HG02571 (cell line): ENCODE measurements around the gene APIP.

Experiments
- ATAC-seq: cut with Tn5 transposase; IDR thresholded peaks from one replicate; pipeline ENCODE4 v1.9.1; 2021; ENCODE audit warnings: mild to moderate bottlenecking, moderate library complexity; ENCODE audit not compliant: unreplicated experiment

The APIP gene

GRCh38 chr11:34890812-34891211 is 25.4 kb downstream of the APIP start:
- ATAC-seq = no peak

DNA sequence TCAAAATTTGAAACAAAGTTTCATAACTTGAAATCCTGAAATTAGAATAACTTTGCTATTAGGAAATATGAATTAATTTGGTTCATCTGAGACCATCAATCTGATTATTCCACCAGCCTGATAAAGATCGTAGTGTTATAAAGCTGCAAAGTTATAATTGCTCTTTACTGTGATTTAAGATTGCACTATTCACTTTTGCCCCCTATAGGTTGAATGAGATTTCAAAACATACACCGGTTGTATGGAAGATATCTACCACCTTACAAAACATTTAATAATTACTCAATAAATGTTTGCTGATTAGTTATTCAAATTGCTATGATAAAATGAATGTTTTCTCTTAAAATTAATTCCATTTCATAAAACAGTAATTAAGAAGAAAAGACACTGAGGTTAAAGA is 26.1 kb downstream of the APIP start:
- no peak for ATAC-seq

DNA sequence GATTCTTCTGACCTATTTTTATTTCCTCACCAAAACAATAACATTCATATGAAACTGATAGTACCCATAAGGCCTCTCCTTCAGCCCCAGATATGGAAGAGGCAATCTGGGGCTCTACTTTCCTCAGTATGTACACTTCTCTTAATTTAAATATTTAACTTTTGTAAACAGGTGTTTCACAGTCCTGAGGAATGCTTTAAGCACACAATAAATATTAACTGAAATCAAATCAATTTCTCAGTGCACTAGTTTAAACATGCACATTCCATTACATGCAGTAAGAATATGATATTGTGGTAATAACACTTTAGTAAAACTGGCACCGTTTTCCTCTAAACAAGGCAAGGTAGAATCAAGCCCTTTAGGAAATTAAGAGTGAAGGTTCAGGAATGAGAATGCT is 28.9 kb downstream of the APIP start:
- ATAC-seq = no peak

DNA sequence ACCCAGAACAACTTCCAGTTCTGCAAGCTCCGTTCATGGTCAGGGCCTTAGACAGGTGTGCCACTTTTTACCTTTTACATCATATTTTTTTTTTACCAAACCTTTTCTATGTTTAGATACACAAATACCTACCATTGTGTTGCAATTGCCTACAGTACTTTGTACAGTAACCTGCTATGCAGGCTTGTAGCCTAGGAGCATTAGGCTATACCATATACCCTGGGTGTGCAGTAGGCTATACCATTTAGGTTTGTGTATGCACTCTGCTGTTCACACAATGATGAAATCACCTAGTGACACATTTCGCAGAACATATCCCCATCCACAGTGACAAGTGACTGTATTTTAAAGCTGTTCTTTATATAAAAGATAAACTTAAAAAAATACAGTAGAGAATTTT is 29.6 kb downstream of the APIP start:
- ATAC-seq = no peak

- ATAC-seq = no peak
Observed at GRCh38 chr11:34881900-34882299, 34.3 kb downstream of the APIP start.

DNA sequence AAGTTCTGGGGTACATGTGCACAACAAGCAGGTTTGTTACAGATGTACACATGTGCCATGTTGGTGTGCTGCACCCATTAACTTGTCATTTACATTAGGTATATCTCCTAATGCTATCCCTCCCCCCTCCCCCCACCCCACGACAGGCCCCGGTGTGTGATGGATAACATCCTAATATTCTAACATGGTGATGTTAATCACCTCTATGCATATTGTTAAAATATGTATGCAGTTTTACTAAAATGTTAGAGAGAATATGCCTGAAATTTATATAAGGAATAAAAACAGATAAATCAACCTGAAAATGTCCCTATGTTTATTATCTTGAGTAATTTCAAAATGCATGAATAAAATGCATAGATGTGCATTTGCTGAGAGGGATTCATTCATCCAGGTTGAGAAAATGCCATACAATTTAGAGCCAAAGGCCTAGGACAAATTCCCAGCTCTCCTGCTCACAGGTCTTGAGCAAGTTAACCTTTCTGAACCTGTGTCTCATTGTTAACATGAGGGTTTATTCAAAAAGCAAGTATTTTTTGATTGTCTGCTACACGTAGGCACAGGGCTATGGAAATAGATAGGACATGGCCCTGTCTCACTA is 38.7 kb downstream of the APIP start:
- ATAC-seq = no peak

- no peak for ATAC-seq
Observed at GRCh38 chr11:34874202-34874601, 42.0 kb downstream of the APIP start.

DNA sequence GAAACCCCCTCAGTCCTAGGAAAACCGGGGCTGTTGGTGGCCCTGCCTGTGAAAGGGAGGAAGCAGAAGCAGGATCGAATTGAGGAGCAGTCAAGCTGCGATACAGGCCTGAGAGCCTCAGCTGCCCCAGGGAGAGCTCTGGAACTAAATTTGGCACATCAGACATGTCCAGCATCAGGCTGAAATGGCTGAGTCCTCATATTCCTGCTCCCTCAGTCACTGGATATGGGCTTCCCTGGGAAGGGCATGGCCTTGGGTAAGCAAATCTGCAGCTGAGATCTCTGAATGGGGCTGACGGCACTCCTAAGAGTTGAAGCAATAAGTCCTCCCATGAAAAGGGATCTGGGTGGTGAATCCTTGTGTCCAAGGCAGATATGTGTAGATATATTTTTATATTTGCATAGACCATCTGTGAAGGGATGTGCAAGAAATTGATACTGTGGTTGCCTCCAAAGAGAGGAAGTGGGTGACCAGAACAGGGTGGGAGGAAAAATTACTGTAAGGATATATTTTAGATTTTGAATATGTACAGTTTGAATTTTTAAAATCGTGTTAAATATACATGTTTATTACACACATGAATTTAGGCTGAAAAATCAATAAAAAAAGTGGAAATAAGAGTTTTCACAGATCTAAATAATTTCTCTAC is 45.5 kb downstream of the APIP start:
- ATAC-seq = no peak

DNA sequence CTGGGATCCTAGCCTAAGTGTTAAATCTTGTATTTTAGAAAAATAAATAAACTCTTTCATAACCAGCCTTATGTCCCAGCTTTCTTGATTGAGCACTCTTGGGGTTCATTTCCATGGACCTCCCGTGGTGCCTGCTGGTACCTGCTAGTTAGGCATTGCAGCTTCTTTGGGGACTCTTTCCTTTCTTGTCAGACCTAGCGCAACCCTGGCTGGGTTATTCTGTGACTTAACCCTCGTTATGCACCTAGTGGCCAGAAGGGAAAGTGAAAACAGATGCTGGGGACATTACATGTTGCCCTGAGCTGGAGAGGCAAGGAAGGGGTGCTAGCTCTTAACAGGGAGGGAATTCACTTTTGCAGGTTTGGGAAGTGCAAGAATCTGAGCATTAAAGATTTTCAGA is 46.8 kb downstream of the APIP start:
- ATAC-seq = no peak

DNA sequence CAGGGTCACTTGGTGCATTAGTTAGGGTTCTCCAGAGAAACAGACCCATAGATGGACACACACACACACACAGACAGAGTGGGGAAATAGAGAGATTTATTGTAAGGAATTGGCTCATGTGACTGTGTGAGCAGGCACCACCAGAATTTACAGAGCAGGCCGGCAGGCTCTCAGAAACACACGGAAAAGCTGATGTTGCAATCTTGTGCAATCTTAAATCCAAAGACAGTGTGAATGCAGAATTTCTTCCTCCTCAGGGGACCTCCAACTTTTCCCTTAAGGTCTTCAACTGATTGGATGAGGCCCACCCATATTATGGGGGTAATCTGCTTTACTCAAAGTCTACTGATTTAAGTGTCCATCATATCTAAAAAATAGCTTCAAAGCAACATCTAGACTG is 49.8 kb downstream of the APIP start:
- no peak for ATAC-seq

DNA sequence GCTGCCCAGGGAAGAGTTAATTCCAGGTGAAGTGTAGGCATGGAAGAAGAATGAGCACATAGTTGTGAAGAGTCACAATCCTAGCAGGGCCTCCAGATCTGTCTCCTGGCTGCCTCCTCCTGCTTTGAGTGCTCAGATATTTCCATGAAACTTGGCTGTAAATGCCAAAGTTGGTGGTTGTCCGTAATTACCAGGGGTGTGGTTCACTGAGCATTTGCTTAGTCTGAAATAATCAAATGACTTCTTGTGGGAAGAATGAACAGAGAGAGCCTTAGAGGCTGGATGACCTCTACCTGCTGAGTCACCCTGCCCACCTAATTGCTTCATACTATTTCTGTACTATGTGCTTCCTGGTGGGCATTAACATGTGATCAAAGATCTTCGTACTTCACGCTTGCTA is 50.9 kb downstream of the APIP start:
- no peak for ATAC-seq

DNA sequence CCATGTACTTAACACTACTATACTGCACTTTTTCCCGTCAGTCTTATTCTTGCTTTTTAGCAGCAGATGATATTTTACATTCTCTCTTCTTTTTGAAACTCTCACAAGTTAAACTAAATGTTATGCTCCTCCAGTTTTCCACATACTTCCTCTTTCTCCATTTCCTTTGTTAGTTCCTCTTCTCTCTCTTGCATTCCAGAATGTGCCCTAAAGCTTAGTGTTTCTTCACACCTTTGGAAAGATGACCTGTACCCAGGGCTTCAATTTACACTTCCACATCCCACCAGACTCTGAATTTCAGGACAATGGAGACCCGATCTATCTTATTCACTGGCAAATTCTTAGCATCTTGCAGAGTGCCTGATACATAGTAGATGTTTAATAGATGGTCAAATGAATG is 51.8 kb downstream of the APIP start:
- no peak for ATAC-seq

DNA sequence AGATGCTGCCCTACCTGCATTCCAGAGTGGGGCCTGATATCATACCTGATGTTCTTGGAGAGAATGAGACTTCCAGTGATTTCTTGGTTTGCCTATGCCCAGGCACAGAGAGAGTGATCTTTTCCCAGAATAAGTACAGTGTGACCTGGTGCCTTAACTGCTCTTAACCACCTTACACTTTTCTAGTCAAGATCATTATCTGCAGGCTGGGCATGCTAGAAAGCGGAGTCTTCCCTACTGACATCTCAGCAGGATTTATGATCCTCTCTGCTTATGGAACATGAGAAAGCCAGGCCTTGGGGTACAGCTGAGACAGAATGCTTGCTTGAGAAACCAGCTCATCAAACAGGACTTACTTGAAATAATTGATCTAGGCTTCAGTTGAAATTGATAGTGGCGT is 53.1 kb downstream of the APIP start:
- ATAC-seq = no peak

DNA sequence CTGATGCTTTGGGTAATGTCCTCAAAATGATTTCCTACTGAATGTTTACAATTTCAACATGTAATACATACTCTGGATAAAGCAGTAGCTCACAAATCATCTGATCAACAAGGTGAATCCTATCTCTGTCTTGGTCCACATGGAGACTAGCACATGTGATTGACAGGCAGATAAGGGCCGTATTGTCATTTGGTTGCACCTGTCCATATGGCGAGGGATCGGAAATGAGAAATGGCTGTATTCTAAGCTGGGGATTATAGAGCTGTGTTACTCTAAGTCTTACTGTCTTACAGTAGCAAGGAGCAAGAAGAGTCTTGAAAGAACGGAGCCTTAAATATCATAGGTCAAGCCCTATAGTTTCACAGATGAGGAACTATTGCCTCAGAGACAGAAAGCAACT is 55.7 kb downstream of the APIP start:
- no peak for ATAC-seq

DNA sequence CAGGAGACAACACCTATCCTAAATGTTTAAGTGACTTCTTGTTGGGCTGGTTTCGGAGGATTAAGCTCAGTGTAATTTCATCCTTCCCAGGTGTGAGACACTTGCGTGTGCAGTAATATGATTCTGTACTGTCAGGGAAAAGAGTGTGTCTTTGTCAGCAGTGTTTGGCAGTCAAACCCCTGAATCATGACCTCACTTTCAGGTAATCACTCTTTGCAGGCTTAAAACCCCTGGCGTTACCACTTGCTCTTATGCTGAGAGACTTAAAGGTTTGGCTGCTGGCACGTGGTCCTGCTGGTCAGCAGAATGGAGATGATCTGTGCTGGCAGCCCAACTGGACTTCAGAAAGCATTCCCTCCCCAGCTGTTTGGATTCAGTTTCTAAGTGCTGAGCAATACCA is 56.1 kb downstream of the APIP start:
- ATAC-seq = no peak

- ATAC-seq = no peak
Observed at GRCh38 chr11:34859496-34859895, 56.7 kb downstream of the APIP start.

DNA sequence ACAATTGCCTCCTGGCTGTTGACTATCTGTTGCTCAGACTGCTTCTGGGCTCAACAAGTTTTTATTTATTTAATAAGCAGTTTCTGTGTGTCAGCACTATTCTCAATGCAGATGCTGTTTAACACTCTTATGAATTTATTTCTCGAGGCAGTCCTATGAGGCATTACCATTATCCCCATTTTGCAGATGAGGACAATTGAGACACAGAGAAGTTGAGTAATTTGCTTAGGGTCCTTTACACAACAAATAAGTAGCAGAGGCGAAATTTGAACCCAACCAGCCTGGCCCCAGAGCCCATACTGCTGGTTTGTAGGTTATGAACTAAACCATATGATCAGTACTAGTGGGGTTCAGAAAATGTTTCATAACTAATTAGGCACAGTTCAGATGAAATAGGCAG is 58.7 kb downstream of the APIP start:
- ATAC-seq = no peak

DNA sequence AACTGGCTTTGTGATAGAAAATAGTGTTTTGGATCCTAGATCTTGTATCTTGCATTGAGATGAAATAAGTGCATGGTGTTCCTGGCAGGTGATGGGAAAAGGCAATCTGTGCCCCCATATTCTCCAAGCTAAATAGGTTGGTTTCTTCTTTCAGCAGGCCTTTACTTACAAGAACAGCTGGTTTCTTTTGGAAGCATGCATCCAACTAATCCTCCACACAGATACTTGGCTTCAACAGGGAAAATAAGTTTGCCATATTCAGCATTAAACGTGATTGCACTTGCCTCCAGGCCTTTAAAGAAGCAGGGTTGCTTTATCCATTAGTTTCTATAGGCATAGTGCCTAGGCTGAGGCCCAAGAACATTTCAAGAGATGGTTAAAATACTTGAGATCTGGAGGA is 59.9 kb downstream of the APIP start:
- ATAC-seq = no peak

- ATAC-seq = no peak
Observed at GRCh38 chr11:34855754-34856095, 60.5 kb downstream of the APIP start.

- ATAC-seq = no peak
Observed at GRCh38 chr11:34855021-34855753, 61.0 kb downstream of the APIP start.

- ATAC-seq = no peak
Observed at GRCh38 chr11:34851916-34852315, 64.3 kb downstream of the APIP start.

DNA sequence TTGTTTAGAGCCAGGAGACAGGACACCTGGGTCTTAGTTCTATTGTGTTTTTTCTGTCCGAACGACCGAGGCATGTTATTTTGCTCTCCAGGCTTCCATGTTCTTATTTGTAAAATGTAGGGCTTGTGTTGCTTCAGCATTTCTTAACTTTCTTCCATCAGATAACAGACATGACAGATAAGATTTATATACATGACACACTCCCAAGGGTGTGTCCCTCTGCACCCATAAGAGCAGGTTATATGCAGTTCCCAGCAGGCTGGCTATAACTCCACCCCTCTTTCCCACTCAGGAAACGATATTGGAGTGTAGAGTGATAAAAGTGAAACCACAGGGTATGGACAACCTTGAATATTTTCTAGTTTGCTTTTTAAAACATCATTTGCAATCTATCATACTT is 65.8 kb downstream of the APIP start:
- no peak for ATAC-seq

GRCh38 chr11:34846467-34846866 is 69.7 kb downstream of the APIP start:
- no peak for ATAC-seq
